ENCODE results near the gene THEMIS.

The THEMIS gene

DNA sequence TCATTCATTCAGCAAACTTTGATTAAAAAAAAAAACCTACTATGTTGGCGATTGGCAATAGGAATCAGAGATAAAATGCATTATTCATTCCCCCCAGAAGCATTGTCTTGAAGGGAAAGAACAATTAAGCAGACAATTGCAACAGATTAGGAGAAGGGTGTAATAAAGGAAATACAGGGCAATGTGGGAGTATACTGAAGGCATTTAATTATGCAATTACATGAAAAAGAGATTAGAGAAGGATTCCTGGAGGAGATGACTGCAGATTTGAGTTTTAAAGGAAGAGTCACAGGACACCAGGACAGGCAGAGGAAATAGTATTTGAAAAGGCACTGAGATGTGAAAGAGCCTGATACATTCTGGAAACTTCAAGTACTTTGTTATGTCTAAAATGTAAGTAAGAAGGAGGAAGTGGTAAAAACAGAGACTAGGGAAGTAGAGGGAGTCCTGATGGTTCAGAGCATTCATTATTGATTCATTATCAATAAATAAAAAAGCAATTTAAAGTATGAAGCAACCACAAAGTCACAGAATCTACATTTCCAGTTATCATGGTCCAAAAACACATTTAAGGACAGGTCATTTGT, 43.7 kb downstream of the THEMIS start:
- Mint-ChIP-seq H3K4me3 (no peak overlapping the region), H3K4me1 (no peaks in the 10 kb centered on the region), H3K9me3 (no peaks in the 10 kb centered on the region), H3K27ac (no peak overlapping the region), H3K36me3 (no peaks in the 10 kb centered on the region), H3K27me3 (no peaks in the 10 kb centered on the region)
- no peak for ATAC-seq

DNA sequence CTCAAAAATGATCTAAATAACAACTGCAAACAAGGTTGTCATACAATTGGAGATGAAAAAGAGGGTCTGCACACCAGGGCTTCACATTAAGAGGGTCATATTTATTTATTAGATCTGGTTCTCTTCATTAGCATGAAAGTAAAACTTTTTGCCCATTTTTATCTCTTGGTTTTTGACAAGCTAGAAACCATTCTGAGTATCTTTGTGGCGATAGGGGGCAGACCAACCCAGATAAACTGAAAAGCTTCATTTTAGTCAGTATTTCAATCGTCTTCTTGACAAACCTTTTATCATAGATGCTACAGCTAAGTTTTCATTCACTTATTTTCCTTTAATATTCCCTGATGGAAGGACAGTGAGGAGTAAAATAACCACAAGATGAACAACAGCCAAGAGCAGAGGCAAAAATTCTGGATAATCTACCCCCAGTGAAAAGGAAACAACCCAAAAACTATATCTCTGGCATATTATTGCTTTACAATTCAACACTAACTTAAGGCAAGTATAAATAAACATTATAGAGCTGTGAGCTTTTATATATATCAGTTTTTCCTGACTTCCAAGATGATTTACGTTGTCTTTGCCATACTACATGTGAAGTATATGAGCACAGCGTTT, 45.2 kb downstream of the THEMIS start:
- no peak for ATAC-seq
- Mint-ChIP-seq H3K4me1 (no peaks in the 10 kb centered on the region), H3K4me3 (no peak overlapping the region), H3K9me3 (no peaks in the 10 kb centered on the region), H3K27ac (no peak overlapping the region), H3K36me3 (no peaks in the 10 kb centered on the region), H3K27me3 (no peaks in the 10 kb centered on the region)

DNA sequence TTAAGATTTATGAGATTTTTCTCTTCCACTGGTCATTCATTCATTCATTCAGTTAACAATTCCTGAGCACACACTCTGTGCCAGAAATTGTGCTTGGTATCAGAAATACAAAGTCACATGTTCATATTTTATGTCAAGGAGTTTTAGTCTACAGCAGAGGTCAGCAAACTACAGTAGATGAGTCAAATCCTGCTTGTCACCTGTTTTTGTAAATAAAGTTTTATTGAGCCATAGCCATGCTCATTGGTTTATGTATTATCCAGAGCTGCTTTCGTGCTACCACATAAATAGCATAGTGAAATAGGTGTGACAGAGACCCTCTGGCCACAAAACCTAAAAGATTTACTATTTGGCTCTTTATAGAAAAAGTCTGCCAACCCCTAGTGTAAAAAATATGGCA, 46.8 kb downstream of the THEMIS start:
- Mint-ChIP-seq H3K9me3 (no peaks in the 10 kb centered on the region), H3K36me3 (no peaks in the 10 kb centered on the region), H3K27ac (no peak overlapping the region), H3K4me1 (no peaks in the 10 kb centered on the region), H3K4me3 (no peak overlapping the region), H3K27me3 (no peaks in the 10 kb centered on the region)
- ATAC-seq, result no peak

DNA sequence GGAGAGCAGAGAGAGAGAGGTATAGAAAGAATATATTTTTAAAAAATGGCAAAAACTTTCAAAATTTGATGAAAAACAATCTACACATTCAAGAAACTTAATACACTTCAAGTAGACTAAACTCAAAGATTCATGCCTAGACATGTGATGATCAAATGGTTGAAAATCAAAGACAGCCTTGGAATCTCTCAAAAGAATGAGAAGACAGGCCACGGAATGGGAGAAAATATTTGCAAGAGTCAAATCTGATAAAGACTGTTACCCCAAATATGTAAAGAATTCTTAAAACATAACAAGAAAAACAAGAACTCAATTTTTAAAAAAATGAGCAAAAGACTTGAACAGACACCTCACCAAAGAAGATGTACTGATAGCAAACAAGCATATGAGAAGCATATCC, 49.7 kb downstream of the THEMIS start:
- Mint-ChIP-seq H3K9me3 (no peaks in the 10 kb centered on the region), H3K36me3 (no peaks in the 10 kb centered on the region), H3K27me3 (no peaks in the 10 kb centered on the region), H3K4me1 (no peaks in the 10 kb centered on the region), H3K4me3 (no peak overlapping the region), H3K27ac (no peak overlapping the region)
- ATAC-seq, result no peak

GRCh38 chr6:127845242-127845641, 55.6 kb downstream of the THEMIS start:
- H3K27me3 Mint-ChIP-seq, result no peaks in the 10 kb centered on the region
- ATAC-seq, result no peak
- no peak overlapping the region for H3K4me3 Mint-ChIP-seq
- H3K36me3 Mint-ChIP-seq, result no peaks in the 10 kb centered on the region
- no peaks in the 10 kb centered on the region for H3K9me3 Mint-ChIP-seq
- no peaks in the 10 kb centered on the region for H3K4me1 Mint-ChIP-seq
- no peak overlapping the region for H3K27ac Mint-ChIP-seq

DNA sequence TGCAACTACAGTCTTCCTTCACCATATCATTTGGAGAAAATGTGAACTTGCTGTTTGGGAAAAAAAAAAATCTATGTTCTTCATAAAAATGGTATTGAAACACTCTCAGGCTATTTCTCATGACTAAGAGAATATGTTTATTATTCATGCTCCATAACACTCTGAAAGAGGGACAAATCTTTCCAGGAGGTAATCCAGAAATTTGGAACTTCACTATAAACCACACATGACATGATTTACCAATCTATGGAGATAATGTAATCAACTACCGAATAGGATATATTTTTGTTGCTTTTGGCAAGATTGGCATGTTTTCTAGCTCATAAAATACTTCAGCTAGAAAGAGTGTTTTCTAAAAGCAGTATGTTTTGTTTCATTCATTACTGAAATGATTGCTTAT, 56.3 kb downstream of the THEMIS start:
- H3K4me3 Mint-ChIP-seq, result no peak overlapping the region
- H3K27ac Mint-ChIP-seq, result no peak overlapping the region
- H3K36me3 Mint-ChIP-seq, result no peaks in the 10 kb centered on the region

GRCh38 chr6:127843582-127843981, 57.3 kb downstream of the THEMIS start:
- no peak for ATAC-seq
- Mint-ChIP-seq H3K36me3 (no peaks in the 10 kb centered on the region), H3K27me3 (no peaks in the 10 kb centered on the region), H3K9me3 (no peaks in the 10 kb centered on the region), H3K4me3 (no peak overlapping the region), H3K4me1 (no peaks in the 10 kb centered on the region), H3K27ac (no peak overlapping the region)

More for the DNA sequence above, 56.3 kb downstream of the THEMIS start:
- Mint-ChIP-seq H3K27me3 (no peaks in the 10 kb centered on the region), H3K4me1 (no peaks in the 10 kb centered on the region), H3K9me3 (no peaks in the 10 kb centered on the region)
- no peak for ATAC-seq

DNA sequence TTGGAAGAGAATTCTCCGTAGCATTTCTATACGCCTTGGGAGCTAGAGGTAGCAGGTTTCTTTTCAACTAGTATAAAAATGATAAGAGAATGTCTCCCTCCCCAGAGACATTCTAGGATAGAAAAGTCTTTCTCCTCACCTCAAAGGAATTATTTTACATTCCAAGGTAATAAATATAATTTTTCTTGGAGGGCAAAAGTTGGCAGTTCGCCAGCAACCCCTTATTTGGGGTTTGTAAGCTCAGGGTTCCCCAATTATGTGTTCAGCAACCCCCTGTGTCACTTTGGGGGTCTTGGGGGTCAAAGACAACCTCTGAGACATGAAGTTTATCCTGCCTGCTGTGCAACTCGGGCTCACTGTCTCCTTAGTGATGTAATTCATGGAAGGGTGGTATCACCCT, 58.3 kb downstream of the THEMIS start:
- Mint-ChIP-seq H3K4me3 (no peak overlapping the region), H3K36me3 (no peaks in the 10 kb centered on the region), H3K27ac (no peak overlapping the region), H3K4me1 (no peaks in the 10 kb centered on the region), H3K27me3 (no peaks in the 10 kb centered on the region), H3K9me3 (no peaks in the 10 kb centered on the region)
- no peak for ATAC-seq

GRCh38 chr6:127841811-127842210, 59.0 kb downstream of the THEMIS start:
- no peak overlapping the region for H3K27ac Mint-ChIP-seq

DNA sequence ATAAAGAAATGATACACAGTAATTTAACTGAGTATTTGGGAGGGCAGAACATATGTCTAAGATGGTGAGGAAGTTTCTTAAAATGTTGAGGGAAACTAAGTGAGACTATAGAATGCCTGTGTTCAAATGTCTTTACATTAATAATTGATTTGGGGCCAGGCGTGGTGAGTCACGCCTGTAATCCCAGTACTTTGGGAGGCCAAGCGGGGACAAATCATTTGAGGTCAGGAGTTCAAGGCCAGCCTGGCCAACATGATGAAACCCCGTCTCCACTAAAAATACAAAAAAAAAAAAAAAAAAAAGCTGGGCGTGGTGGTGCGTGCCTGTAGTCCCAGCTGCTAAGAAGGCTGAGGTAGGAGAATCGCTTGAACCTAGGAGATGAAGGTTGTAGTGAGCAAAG, 66.7 kb downstream of the THEMIS start:
- no peak for ATAC-seq
- Mint-ChIP-seq H3K36me3 (no peaks in the 10 kb centered on the region), H3K27ac (no peak overlapping the region), H3K9me3 (no peaks in the 10 kb centered on the region), H3K4me3 (no peak overlapping the region), H3K27me3 (no peaks in the 10 kb centered on the region), H3K4me1 (no peaks in the 10 kb centered on the region)

More at GRCh38 chr6:127841811-127842210, 59.0 kb downstream of the THEMIS start:
- H3K9me3 Mint-ChIP-seq, result no peaks in the 10 kb centered on the region
- no peaks in the 10 kb centered on the region for H3K36me3 Mint-ChIP-seq
- no peak overlapping the region for H3K4me3 Mint-ChIP-seq
- H3K4me1 Mint-ChIP-seq, result no peaks in the 10 kb centered on the region
- H3K27me3 Mint-ChIP-seq, result no peaks in the 10 kb centered on the region
- no peak for ATAC-seq

GRCh38 chr6:127833336-127833735, 67.5 kb downstream of the THEMIS start:
- H3K27ac Mint-ChIP-seq, result no peak overlapping the region

DNA sequence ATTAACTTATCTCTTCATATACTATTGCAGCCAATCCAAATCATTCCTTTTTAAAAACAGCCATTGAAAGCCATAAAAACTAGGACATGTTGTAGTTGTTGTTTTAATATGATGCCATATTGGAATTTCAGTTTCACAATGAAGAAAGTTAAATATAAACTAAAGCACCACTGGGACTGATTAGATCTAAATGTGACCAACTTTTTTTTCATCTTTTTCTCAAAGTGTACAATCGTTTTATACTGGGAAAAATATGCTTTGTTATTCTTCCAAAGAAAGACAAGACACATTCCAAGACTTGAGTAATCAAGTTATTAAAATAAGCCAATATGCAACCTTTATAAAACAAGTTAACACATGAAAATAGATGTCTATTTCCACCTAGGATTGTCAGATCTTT, 68.5 kb downstream of the THEMIS start:
- Mint-ChIP-seq H3K4me3 (no peak overlapping the region), H3K9me3 (no peaks in the 10 kb centered on the region), H3K27ac (no peak overlapping the region), H3K27me3 (no peaks in the 10 kb centered on the region), H3K36me3 (no peaks in the 10 kb centered on the region), H3K4me1 (no peaks in the 10 kb centered on the region)
- ATAC-seq, result no peak

More at GRCh38 chr6:127833336-127833735, 67.5 kb downstream of the THEMIS start:
- Mint-ChIP-seq H3K36me3 (no peaks in the 10 kb centered on the region), H3K27me3 (no peaks in the 10 kb centered on the region), H3K4me1 (no peaks in the 10 kb centered on the region), H3K9me3 (no peaks in the 10 kb centered on the region), H3K4me3 (no peak overlapping the region)
- no peak for ATAC-seq

GRCh38 chr6:127824061-127824460, 76.8 kb downstream of the THEMIS start:
- no peak overlapping the region for H3K4me3 Mint-ChIP-seq
- H3K27ac Mint-ChIP-seq, result no peak overlapping the region
- no peaks in the 10 kb centered on the region for H3K27me3 Mint-ChIP-seq
- no peaks in the 10 kb centered on the region for H3K9me3 Mint-ChIP-seq
- no peak for ATAC-seq
- H3K4me1 Mint-ChIP-seq, result no peaks in the 10 kb centered on the region
- no peaks in the 10 kb centered on the region for H3K36me3 Mint-ChIP-seq

- no peak for ATAC-seq
- no peaks in the 10 kb centered on the region for H3K36me3 Mint-ChIP-seq
- H3K9me3 Mint-ChIP-seq, result no peaks in the 10 kb centered on the region
- no peaks in the 10 kb centered on the region for H3K27me3 Mint-ChIP-seq
- H3K4me1 Mint-ChIP-seq, result no peaks in the 10 kb centered on the region
- H3K4me3 Mint-ChIP-seq, result no peak overlapping the region
- H3K27ac Mint-ChIP-seq, result no peak overlapping the region
These were observed 79.4 kb downstream of the THEMIS start for GRCh38 chr6:127821431-127821830.

DNA sequence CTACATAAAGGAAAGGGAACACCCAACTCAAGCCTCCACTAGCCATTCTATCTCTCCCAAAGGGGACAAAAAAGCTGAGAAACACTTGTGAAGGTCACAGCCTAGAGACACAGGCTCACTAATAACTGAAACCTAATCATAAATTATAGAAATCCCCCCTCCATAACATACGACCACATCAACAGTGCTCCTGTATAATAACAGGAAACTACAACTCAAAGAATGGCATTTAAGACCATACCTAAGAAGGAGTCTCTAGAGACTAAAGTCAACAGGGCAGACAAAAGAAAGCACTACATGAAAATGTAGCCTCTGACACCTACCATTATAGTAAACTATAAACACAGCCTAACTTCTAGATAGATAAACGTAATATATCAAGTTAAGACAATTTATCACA, 82.7 kb downstream of the THEMIS start:
- H3K4me3 Mint-ChIP-seq, result no peak overlapping the region
- H3K4me1 Mint-ChIP-seq, result no peaks in the 10 kb centered on the region
- ATAC-seq, result no peak
- H3K27ac Mint-ChIP-seq, result no peak overlapping the region
- no peaks in the 10 kb centered on the region for H3K36me3 Mint-ChIP-seq
- H3K27me3 Mint-ChIP-seq, result no peaks in the 10 kb centered on the region
- H3K9me3 Mint-ChIP-seq, result no peaks in the 10 kb centered on the region

- Mint-ChIP-seq H3K36me3 (no peaks in the 10 kb centered on the region), H3K27ac (no peak overlapping the region), H3K4me3 (no peak overlapping the region), H3K27me3 (no peaks in the 10 kb centered on the region), H3K9me3 (no peaks in the 10 kb centered on the region), H3K4me1 (no peaks in the 10 kb centered on the region)
- ATAC-seq, result no peak
These were observed 84.2 kb downstream of the THEMIS start for GRCh38 chr6:127816643-127817042.

DNA sequence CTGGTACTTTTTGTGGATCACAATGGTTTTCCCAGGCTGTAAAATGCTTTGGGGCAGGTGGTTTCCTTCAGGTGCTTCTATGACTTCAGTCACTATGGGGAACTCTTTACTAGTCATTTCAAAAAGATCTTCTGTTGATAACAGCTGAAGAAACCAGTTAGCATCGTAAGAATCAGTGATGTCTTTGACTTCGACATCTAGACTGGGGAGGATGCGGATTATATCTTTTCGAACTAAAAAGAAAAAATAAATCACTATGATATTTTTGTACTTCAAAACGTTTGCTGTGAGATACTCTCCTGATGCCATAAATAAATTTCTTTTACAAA, 87.2 kb downstream of the THEMIS start:
- Mint-ChIP-seq H3K27me3 (no peaks in the 10 kb centered on the region), H3K27ac (no peak overlapping the region), H3K36me3 (no peaks in the 10 kb centered on the region), H3K4me1 (no peaks in the 10 kb centered on the region), H3K4me3 (no peak overlapping the region), H3K9me3 (no peaks in the 10 kb centered on the region)
- ATAC-seq, result no peak
